HUES64 (cell line): Measurements from ENCODE around the gene PSMD5.

ENCODE experiments used
- H3K27ac ChIP-seq: 2 replicates; pipeline ENCODE4 v1.7.0; 2013; ENCODE audit warnings: low read depth, low read length, inconsistent platforms
- H3K27me3 ChIP-seq: 2 replicates; pipeline ENCODE4 v1.6.1; 2013; ENCODE audit warnings: mild to moderate bottlenecking, low read length; ENCODE audit not compliant: insufficient read depth
- H3K36me3 ChIP-seq: 2 replicates; pipeline ENCODE4 v1.6.1; 2013; ENCODE audit warnings: mild to moderate bottlenecking, low read length; ENCODE audit not compliant: insufficient read depth
- H3K4me1 ChIP-seq: 2 replicates; pipeline ENCODE4 v1.6.1; 2013; ENCODE audit warnings: mild to moderate bottlenecking, low read length, moderate library complexity; ENCODE audit not compliant: insufficient read depth
- H3K4me3 ChIP-seq: 2 replicates; pipeline ENCODE4 v1.5.1; 2013; ENCODE audit warnings: mild to moderate bottlenecking, low read length, moderate library complexity
- H3K9ac ChIP-seq: 2 replicates; pipeline ENCODE4 v1.6.1; 2013; ENCODE audit warnings: mild to moderate bottlenecking, low read depth, low read length
- H3K9me3 ChIP-seq: 2 replicates; pipeline ENCODE4 v1.6.1; 2013; ENCODE audit warnings: low read depth, low read length; ENCODE audit not compliant: insufficient read depth
- WGBS: fragments of 150-250, 120-280 bp; methylation state at CpG from one replicate; pipeline ENCODE4 v1.1.7; 2013; ENCODE audit warnings: missing lambda C conversion rate; 5-methylcytosine and 5-hydroxymethylcytosine counted together

The PSMD5 gene

GRCh38 chr9:120792898-120793765 lies 49.6 kb downstream of the PSMD5 start, which contains the start of gene FBXW2:
FBXW2 (minus strand) TSS chr9:120793416; CDS start chr9:120788258, 5,158 bp downstream.
- Histone ChIP-seq H3K27ac (peak within 1 kb of the TSS; percentile 88), H3K9me3 (no peaks in the 10 kb centered on the region), H3K4me3 (peak within 1 kb of the TSS; percentile 96), H3K36me3 (peaks cover 21% of the 10 kb centered on the region), H3K27me3 (no peaks in the 10 kb centered on the region), H3K4me1 (no peaks in the 10 kb centered on the region), H3K9ac (peak within 1 kb of the TSS; percentile 96)
- under 1% methylated on average over 71 of the region's 72 CpGs for WGBS

GRCh38 chr9:120791161-120791560 lies 51.6 kb downstream of the PSMD5 start:
- WGBS: 95% methylated on average over 3 of the region's 3 CpGs
- Histone ChIP-seq H3K9ac (no peak overlapping the region), H3K4me3 (no peak overlapping the region; the same call in 1 of the 2 replicates), H3K27ac (no peak overlapping the region), H3K9me3 (no peaks in the 10 kb centered on the region), H3K36me3 (peaks cover 41% of the 10 kb centered on the region), H3K4me1 (no peaks in the 10 kb centered on the region), H3K27me3 (no peaks in the 10 kb centered on the region)

GRCh38 chr9:120787933-120788332 lies 54.8 kb downstream of the PSMD5 start:
- Histone ChIP-seq H3K27me3 (no peaks in the 10 kb centered on the region), H3K27ac (no peak overlapping the region), H3K4me3 (no peak overlapping the region), H3K9ac (no peak overlapping the region), H3K9me3 (no peaks in the 10 kb centered on the region), H3K36me3 (peaks cover 60% of the 10 kb centered on the region), H3K4me1 (no peaks in the 10 kb centered on the region)
- 94% methylated on average over 4 of the region's 4 CpGs for WGBS

GRCh38 chr9:120783602-120784047 lies 59.1 kb downstream of the PSMD5 start:
- WGBS: 96% methylated on average over 2 of the region's 2 CpGs
- Histone ChIP-seq H3K27ac (no peak overlapping the region), H3K4me3 (no peak overlapping the region), H3K36me3 (peaks cover 54% of the 10 kb centered on the region), H3K4me1 (no peaks in the 10 kb centered on the region), H3K9ac (no peak overlapping the region), H3K9me3 (no peaks in the 10 kb centered on the region), H3K27me3 (no peaks in the 10 kb centered on the region)

GRCh38 chr9:120781236-120781635 lies 61.5 kb downstream of the PSMD5 start:
- H3K36me3 ChIP-seq: peaks cover 54% of the 10 kb centered on the region

GRCh38 chr9:120780367-120780766 lies 62.4 kb downstream of the PSMD5 start:
- WGBS: 98% methylated on average over 3 of the region's 3 CpGs
- H3K27ac ChIP-seq: no peak overlapping the region
- no peaks in the 10 kb centered on the region for H3K4me1 ChIP-seq
- peaks cover 55% of the 10 kb centered on the region for H3K36me3 ChIP-seq
- H3K9ac ChIP-seq: no peak overlapping the region
- no peak overlapping the region for H3K4me3 ChIP-seq
- no peaks in the 10 kb centered on the region for H3K9me3 ChIP-seq
- H3K27me3 ChIP-seq: no peaks in the 10 kb centered on the region

More at GRCh38 chr9:120781236-120781635, 61.5 kb downstream of the PSMD5 start:
- H3K4me3 ChIP-seq: no peak overlapping the region
- WGBS: 94% methylated on average over 2 of the region's 2 CpGs
- no peaks in the 10 kb centered on the region for H3K4me1 ChIP-seq
- no peak overlapping the region for H3K27ac ChIP-seq
- H3K9me3 ChIP-seq: no peaks in the 10 kb centered on the region
- H3K27me3 ChIP-seq: no peaks in the 10 kb centered on the region
- no peak overlapping the region for H3K9ac ChIP-seq

GRCh38 chr9:120779227-120779626 lies 63.5 kb downstream of the PSMD5 start:
- Histone ChIP-seq H3K9ac (no peak overlapping the region), H3K9me3 (no peaks in the 10 kb centered on the region), H3K4me3 (no peak overlapping the region), H3K27me3 (no peaks in the 10 kb centered on the region), H3K4me1 (no peaks in the 10 kb centered on the region), H3K36me3 (peaks cover 62% of the 10 kb centered on the region), H3K27ac (no peak overlapping the region)

GRCh38 chr9:120778758-120779157 lies 64.0 kb downstream of the PSMD5 start:
- peaks cover 61% of the 10 kb centered on the region for H3K36me3 ChIP-seq
- no peaks in the 10 kb centered on the region for H3K27me3 ChIP-seq
- no peaks in the 10 kb centered on the region for H3K4me1 ChIP-seq
- no peak overlapping the region for H3K9ac ChIP-seq
- H3K27ac ChIP-seq: no peak overlapping the region
- no peak overlapping the region for H3K4me3 ChIP-seq
- WGBS: 94% methylated on average over 2 of the region's 2 CpGs
- no peaks in the 10 kb centered on the region for H3K9me3 ChIP-seq

GRCh38 chr9:120777229-120777628 lies 65.5 kb downstream of the PSMD5 start:
- Histone ChIP-seq H3K36me3 (peaks cover 64% of the 10 kb centered on the region), H3K9me3 (no peaks in the 10 kb centered on the region), H3K27ac (no peak overlapping the region), H3K9ac (no peak overlapping the region), H3K27me3 (no peaks in the 10 kb centered on the region), H3K4me3 (no peak overlapping the region), H3K4me1 (no peaks in the 10 kb centered on the region)
- 96% methylated on average over 5 of the region's 5 CpGs for WGBS

GRCh38 chr9:120776788-120777187 lies 65.9 kb downstream of the PSMD5 start:
- H3K36me3 ChIP-seq: peaks cover 64% of the 10 kb centered on the region
- no peak overlapping the region for H3K27ac ChIP-seq
- no peak overlapping the region for H3K9ac ChIP-seq
- 97% methylated on average over 1 of the region's 1 CpG for WGBS
- no peaks in the 10 kb centered on the region for H3K27me3 ChIP-seq
- no peaks in the 10 kb centered on the region for H3K4me1 ChIP-seq
- no peaks in the 10 kb centered on the region for H3K9me3 ChIP-seq
- H3K4me3 ChIP-seq: no peak overlapping the region

- no peak overlapping the region for H3K9ac ChIP-seq
- peaks cover 73% of the 10 kb centered on the region for H3K36me3 ChIP-seq
- no peak overlapping the region for H3K4me3 ChIP-seq
- H3K4me1 ChIP-seq: no peaks in the 10 kb centered on the region
- H3K27ac ChIP-seq: no peak overlapping the region
- H3K27me3 ChIP-seq: no peaks in the 10 kb centered on the region
- H3K9me3 ChIP-seq: no peaks in the 10 kb centered on the region
- 95% methylated on average over 4 of the region's 5 CpGs for WGBS
These were observed 66.9 kb downstream of the PSMD5 start for GRCh38 chr9:120775859-120776258.
